PC-3 (cell line): ENCODE data around the gene SOX5. TPM values are rescaled to one million over a fixed set of nuclear protein-coding genes. Genes with fewer than 3 reads are reported as not detected.

ENCODE experiments used
- ATAC-seq: fragments of 200-7000 bp; cut with Tn5 transposase; 2 replicates; pipeline ENCODE4 v1.9.1; 2020; ENCODE audit warnings: mild to moderate bottlenecking, moderate library complexity
- BruUV-seq: library from RNA; stranded (reverse); fragments of 400-500 nt; replicated peaks from 2 replicates; lab custom pipeline; 2021; lab: Mats Ljungman, UMichigan
- CTCF ChIA-PET: fragments of 300-600 bp; sonication (Branson Sonifier 250); formaldehyde crosslinking; loops from one replicate; lab custom pipeline; 2022; ENCODE audit warnings: antibody characterized with exemption; lab: Charles Lee
- POLR2A ChIA-PET: fragments of 300-600 bp; sonication (Branson Sonifier 250); formaldehyde crosslinking; loops from one replicate; lab custom pipeline; 2022; ENCODE audit warnings: antibody characterized with exemption; ENCODE audit not compliant: unreplicated experiment; lab: Charles Lee
- DNase-seq: peaks from one replicate; pipeline ENCODE4 v3.0.0-alpha.2; 2015
- H2AFZ ChIP-seq: fragments of 300-600 bp; sonication (generic); 2 replicates; pipeline ENCODE4 v1.6.0; 2016; ENCODE audit warnings: antibody characterized with exemption, low read length
- H3F3A ChIP-seq: fragments of 300-600 bp; sonication (generic); one replicate; pipeline ENCODE4 v1.6.0; 2017; ENCODE audit warnings: antibody characterized with exemption, low read length, control low read depth, mild to moderate bottlenecking; ENCODE audit not compliant: unreplicated experiment
- H3K27ac ChIP-seq: fragments of 300-600 bp; sonication (generic); 2 replicates; pipeline ENCODE4 v1.5.1; 2016; ENCODE audit warnings: mild to moderate bottlenecking, low read length
- H3K27me3 ChIP-seq: fragments of 300-600 bp; sonication (generic); 2 replicates; pipeline ENCODE4 v1.6.1; 2016; ENCODE audit warnings: low read length, mixed read lengths
- H3K36me3 ChIP-seq: fragments of 300-600 bp; sonication (generic); 2 replicates; pipeline ENCODE4 v1.6.1; 2016; ENCODE audit warnings: low read depth, mixed run types, low read length, mixed read lengths
- H3K4me1 ChIP-seq: fragments of 300-600 bp; sonication (generic); 2 replicates; pipeline ENCODE4 v1.5.1; 2016; ENCODE audit warnings: low read length; ENCODE audit not compliant: insufficient read depth
- H3K4me2 ChIP-seq: fragments of 300-600 bp; sonication (generic); 2 replicates; pipeline ENCODE4 v1.6.0; 2016; ENCODE audit warnings: low read length
- H3K4me3 ChIP-seq: fragments of 300-600 bp; sonication (generic); 2 replicates; pipeline ENCODE4 v1.5.1; 2016; ENCODE audit warnings: mild to moderate bottlenecking, low read length, mixed read lengths
- H3K79me2 ChIP-seq: fragments of 300-600 bp; sonication (generic); 2 replicates; pipeline ENCODE4 v1.6.1; 2017; ENCODE audit warnings: low read length, mixed read lengths
- H3K9ac ChIP-seq: fragments of 300-600 bp; sonication (generic); 2 replicates; pipeline ENCODE4 v1.6.0; 2016; ENCODE audit warnings: mild to moderate bottlenecking, low read length
- H3K9me2 ChIP-seq: fragments of 300-600 bp; sonication (generic); replicated peaks from 2 replicates; pipeline ENCODE4 v1.6.1; 2016; ENCODE audit warnings: mixed run types, low read length, mixed read lengths
- H3K9me3 ChIP-seq: fragments of 300-600 bp; sonication (generic); 2 replicates; pipeline ENCODE4 v1.6.1; 2016; ENCODE audit warnings: low read length, mixed read lengths
- H4K20me1 ChIP-seq: fragments of 300-600 bp; sonication (generic); 2 replicates; pipeline ENCODE4 v1.6.1; 2016; ENCODE audit warnings: low read length, mixed read lengths
- CTCF ChIP-seq: fragments of 300-600 bp; sonication (generic); conservative IDR thresholded peaks from 2 replicates; pipeline ENCODE4 v1.5.1; 2017; ENCODE audit warnings: antibody characterized with exemption, low read depth, mild to moderate bottlenecking, low read length
- EZH2 ChIP-seq: fragments of 300-600 bp; sonication (generic); IDR thresholded peaks from one replicate; pipeline ENCODE4 v1.6.1; 2017; ENCODE audit warnings: antibody characterized with exemption, mild to moderate bottlenecking, low read length; ENCODE audit not compliant: unreplicated experiment
- EZH2phosphoT487 ChIP-seq: fragments of 300-600 bp; sonication (generic); IDR thresholded peaks from 2 replicates; pipeline ENCODE4 v1.6.1; 2018; ENCODE audit warnings: mild to moderate bottlenecking, antibody characterized with exemption, low read length, borderline replicate concordance
- intact Hi-C: fragments of 100-400 bp; cut with micrococcal nuclease; formaldehyde crosslinking; loops from 2 replicates; pipeline ENCODE4 v1.9.0; 2023
- total RNA-seq: library from RNA; depleted of rRNA; stranded (reverse); fragments of >200 nt; gene quantifications from 2 replicates; pipeline ENCODE4 v1.2.3, GENCODE V29; 2014

SOX5 gene
- total RNA-seq, 1 experiment from 2014 or later = not detected

GRCh38 chr12:23579257-23579656, 370.2 kb downstream of the SOX5 start:
- ATAC-seq (no peak), DNase-seq (no peak)
- ChIA-PET POLR2A (no interaction called here), CTCF (no interaction called here)
- Histone ChIP-seq H3K27me3 (no peaks in the 10 kb centered on the region), H3K36me3 (no peaks in the 10 kb centered on the region), H3K27ac (no peak overlapping the region), H3K4me1 (no peaks in the 10 kb centered on the region), H3K79me2 (no peaks in the 10 kb centered on the region), H3K4me3 (no peak overlapping the region), H2AFZ (no peak overlapping the region), H3F3A (no peaks in the 10 kb centered on the region), H3K9me3 (no peaks in the 10 kb centered on the region), H3K9me2 (no peaks in the 10 kb centered on the region), H3K4me2 (no peak overlapping the region), H4K20me1 (no peaks in the 10 kb centered on the region), H3K9ac (no peak overlapping the region)
- BruUV-seq = no TSS peak
- intact Hi-C loops = no loop called here
- no peak for TF ChIP-seq CTCF
- no peak for TF ChIP-seq EZH2
- TF ChIP-seq EZH2phosphoT487 = no peak

- TF ChIP-seq EZH2phosphoT487 = no peak
- TF ChIP-seq EZH2 = no peak
- TF ChIP-seq CTCF = no peak
- CTCF ChIA-PET = no interaction called here
- no peaks in the 10 kb centered on the region for H3K4me1 ChIP-seq
Measured at GRCh38 chr12:23576372-23576771, 373.1 kb downstream of the SOX5 start.

GRCh38 chr12:23569356-23569755, 380.1 kb downstream of the SOX5 start:
- no peaks in the 10 kb centered on the region for H3K9me2 ChIP-seq
- H3K27me3 ChIP-seq = no peaks in the 10 kb centered on the region
- POLR2A ChIA-PET = no interaction called here
- CTCF ChIA-PET = no interaction called here
- TF ChIP-seq EZH2phosphoT487 (no peak), CTCF (no peak), EZH2 (no peak)
- no TSS peak for BruUV-seq
- H4K20me1 ChIP-seq = no peaks in the 10 kb centered on the region
- H3F3A ChIP-seq = no peaks in the 10 kb centered on the region
- H3K9ac ChIP-seq = no peak overlapping the region
- intact Hi-C loops = no loop called here
- no peaks in the 10 kb centered on the region for H3K4me1 ChIP-seq
- no peak for DNase-seq
- H3K36me3 ChIP-seq = no peaks in the 10 kb centered on the region
- H3K79me2 ChIP-seq = no peaks in the 10 kb centered on the region
- H3K27ac ChIP-seq = no peak overlapping the region
- no peak overlapping the region for H3K4me2 ChIP-seq
- no peaks in the 10 kb centered on the region for H3K9me3 ChIP-seq
- H3K4me3 ChIP-seq = no peak overlapping the region
- H2AFZ ChIP-seq = no peak overlapping the region
- ATAC-seq = no peak

More at GRCh38 chr12:23576372-23576771, 373.1 kb downstream of the SOX5 start:
- POLR2A ChIA-PET = no interaction called here
- Histone ChIP-seq H4K20me1 (no peaks in the 10 kb centered on the region), H3K9ac (no peak overlapping the region), H3K9me2 (no peaks in the 10 kb centered on the region), H3K27ac (no peak overlapping the region), H3F3A (no peaks in the 10 kb centered on the region), H3K27me3 (no peaks in the 10 kb centered on the region), H3K36me3 (no peaks in the 10 kb centered on the region), H3K79me2 (no peaks in the 10 kb centered on the region), H3K4me2 (no peak overlapping the region), H2AFZ (no peak overlapping the region), H3K4me3 (no peak overlapping the region), H3K9me3 (no peaks in the 10 kb centered on the region)
- no peak for DNase-seq
- no peak for ATAC-seq
- intact Hi-C loops = no loop called here
- BruUV-seq = no TSS peak
